Renal cortical epithelial cell (primary cell): ENCODE data around the gene GPR89A. TPM values are rescaled to one million over a fixed set of nuclear protein-coding genes. Genes with fewer than 3 reads are reported as not detected.
"Not testable (repeated sequence)": the region's sequence is repeated elsewhere in the genome, so short reads cannot be mapped to it uniquely, and the experiment has no call there.

ENCODE experiments used
- DNase-seq: peaks from one replicate; pipeline ENCODE4 v3.0.0-alpha.2; 2011; ENCODE audit warnings: low read depth
- total RNA-seq: library from RNA; depleted of rRNA; stranded (reverse); fragments of >200 nt; gene quantifications from 2 replicates; pipeline ENCODE4 v1.2.3, GENCODE V29; 2014

The GPR89A gene
- total RNA-seq, 1 donor from 2014 or later, result 44.6 TPM

GRCh38 chr1:145686078-145686477, 78.3 kb downstream of the GPR89A start:
- DNase-seq, result not testable (repeated sequence)

- DNase-seq, result no peak
These were observed 80.5 kb downstream of the GPR89A start for GRCh38 chr1:145688328-145688727.

GRCh38 chr1:145688924-145689323, 81.1 kb downstream of the GPR89A start:
- DNase-seq, result no peak

GRCh38 chr1:145689922-145690321, 82.1 kb downstream of the GPR89A start:
- no peak for DNase-seq

- DNase-seq, result peak; percentile 88
These were observed 83.1 kb downstream of the GPR89A start for GRCh38 chr1:145690587-145691558.

- DNase-seq, result peak; percentile 92
These were observed 85.1 kb downstream of the GPR89A start for GRCh38 chr1:145692785-145693443.

GRCh38 chr1:145695821-145696629, 88.2 kb downstream of the GPR89A start:
- no peak for DNase-seq

- DNase-seq, result peak; percentile 73
These were observed 88.8 kb downstream of the GPR89A start for GRCh38 chr1:145696630-145696960.

- DNase-seq, result peak; percentile 81
These were observed 93.6 kb downstream of the GPR89A start for GRCh38 chr1:145701306-145701862.

GRCh38 chr1:145702052-145702451, 94.3 kb downstream of the GPR89A start:
- no peak for DNase-seq

- peak; percentile 77 for DNase-seq
These were observed 95.0 kb downstream of the GPR89A start for GRCh38 chr1:145702826-145703225.

GRCh38 chr1:145705622-145706021, 97.8 kb downstream of the GPR89A start:
- DNase-seq, result no peak

- DNase-seq, result peak; percentile 84
These were observed 98.4 kb downstream of the GPR89A start for GRCh38 chr1:145706086-145706664.

GRCh38 chr1:145707183-145707867, 99.5 kb downstream of the GPR89A start, which contains the start of gene PDZK1:
Gene PDZK1, minus strand, starts transcription at chr1:145707368. Its CDS starts 19,347 bp downstream, at chr1:145688021.
- peak; percentile 64 for DNase-seq

GRCh38 chr1:145708063-145708462, 100.3 kb downstream of the GPR89A start:
- DNase-seq, result peak; percentile 52

- DNase-seq, result no peak
These were observed 102.7 kb downstream of the GPR89A start for GRCh38 chr1:145710291-145711027.

- DNase-seq, result peak; percentile 97
These were observed 103.4 kb downstream of the GPR89A start for GRCh38 chr1:145711213-145711651.

- DNase-seq, result peak; percentile 39
These were observed 106.8 kb downstream of the GPR89A start for GRCh38 chr1:145714524-145715111.

- no peak for DNase-seq
These were observed 109.0 kb downstream of the GPR89A start for GRCh38 chr1:145716641-145717345.
